Cardiac fibroblast (primary cell): ENCODE results near the gene STXBP5L.
A peak's percentile ranks its signal among the peaks of the same experiment; 100 is the strongest.

ENCODE experiments used
- DNase-seq, 2 donors: peaks; one replicate each; pipeline versions ENCODE4 v3.0.0 to v3.0.0-alpha.2; 2010; ENCODE audit warnings: low read depth in 2 of 2
- H3K4me3 ChIP-seq, 2 donors: replicated peaks in 1 of 2; 1 replicate in 1 of 2; 2 replicates in 1 of 2; pipeline ENCODE4 v1.5.1; 2011; ENCODE audit warnings: low read depth in 2 of 2, low read length in 2 of 2, mild to moderate bottlenecking in 2 of 2, moderate library complexity in 1 of 2
- TF ChIP-seq, protein P1 (sequence below): IDR thresholded peaks from one replicate; pipeline ENCODE4 v1.5.1; 2011; ENCODE audit warnings: low read depth, mild to moderate bottlenecking, low read length, inconsistent platforms

Gene STXBP5L

DNA sequence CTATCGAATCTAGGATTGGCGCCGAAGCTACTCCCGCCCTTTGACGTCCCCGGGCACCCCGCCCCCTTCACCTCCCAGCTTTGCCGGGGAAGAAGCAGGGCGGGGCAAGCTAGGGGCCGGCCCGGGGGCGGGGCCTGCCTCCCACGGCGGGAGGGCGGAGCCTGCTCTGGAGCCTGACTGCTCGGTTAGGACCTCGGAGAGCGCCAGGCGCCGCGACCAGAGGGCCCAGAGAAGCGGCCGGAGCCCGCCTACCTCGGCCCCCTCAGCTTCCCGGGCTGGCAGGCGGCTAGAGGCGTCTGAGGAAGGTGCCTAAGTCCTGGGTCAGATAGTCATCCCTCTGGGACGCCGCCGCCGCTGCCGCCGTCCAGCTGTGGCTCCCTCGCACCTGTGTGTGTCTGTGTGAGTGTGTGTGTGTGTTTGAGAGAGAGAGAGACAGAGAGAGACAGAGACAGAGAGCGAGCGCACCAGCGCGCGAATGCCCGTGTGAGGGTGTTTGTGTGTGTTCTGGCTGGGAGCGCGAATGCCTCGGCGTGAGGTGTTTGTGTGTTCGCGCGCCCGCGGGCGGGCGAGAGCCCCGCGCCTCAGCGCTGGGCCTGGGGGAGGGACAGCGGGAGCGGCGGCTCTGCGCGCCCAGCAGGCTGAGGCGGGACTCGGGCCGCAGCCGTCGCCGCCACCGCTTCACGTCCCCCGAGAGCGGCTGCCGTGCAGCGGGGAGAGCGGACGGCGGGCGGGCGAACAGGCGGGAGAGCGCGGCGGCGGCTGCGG is at the start of gene STXBP5L:
TSS of gene STXBP5L (plus strand) at position 176 of the 765 bp plus-strand sequence. CDS start 1,374 bp downstream, outside the sequence.
- DNase-seq: peak; percentile 75 to 83
- TF ChIP-seq, protein P1, sequence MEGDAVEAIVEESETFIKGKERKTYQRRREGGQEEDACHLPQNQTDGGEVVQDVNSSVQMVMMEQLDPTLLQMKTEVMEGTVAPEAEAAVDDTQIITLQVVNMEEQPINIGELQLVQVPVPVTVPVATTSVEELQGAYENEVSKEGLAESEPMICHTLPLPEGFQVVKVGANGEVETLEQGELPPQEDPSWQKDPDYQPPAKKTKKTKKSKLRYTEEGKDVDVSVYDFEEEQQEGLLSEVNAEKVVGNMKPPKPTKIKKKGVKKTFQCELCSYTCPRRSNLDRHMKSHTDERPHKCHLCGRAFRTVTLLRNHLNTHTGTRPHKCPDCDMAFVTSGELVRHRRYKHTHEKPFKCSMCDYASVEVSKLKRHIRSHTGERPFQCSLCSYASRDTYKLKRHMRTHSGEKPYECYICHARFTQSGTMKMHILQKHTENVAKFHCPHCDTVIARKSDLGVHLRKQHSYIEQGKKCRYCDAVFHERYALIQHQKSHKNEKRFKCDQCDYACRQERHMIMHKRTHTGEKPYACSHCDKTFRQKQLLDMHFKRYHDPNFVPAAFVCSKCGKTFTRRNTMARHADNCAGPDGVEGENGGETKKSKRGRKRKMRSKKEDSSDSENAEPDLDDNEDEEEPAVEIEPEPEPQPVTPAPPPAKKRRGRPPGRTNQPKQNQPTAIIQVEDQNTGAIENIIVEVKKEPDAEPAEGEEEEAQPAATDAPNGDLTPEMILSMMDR: no peak
- H3K4me3 ChIP-seq: peak within 1 kb of the TSS; percentile 48 to 50

DNA sequence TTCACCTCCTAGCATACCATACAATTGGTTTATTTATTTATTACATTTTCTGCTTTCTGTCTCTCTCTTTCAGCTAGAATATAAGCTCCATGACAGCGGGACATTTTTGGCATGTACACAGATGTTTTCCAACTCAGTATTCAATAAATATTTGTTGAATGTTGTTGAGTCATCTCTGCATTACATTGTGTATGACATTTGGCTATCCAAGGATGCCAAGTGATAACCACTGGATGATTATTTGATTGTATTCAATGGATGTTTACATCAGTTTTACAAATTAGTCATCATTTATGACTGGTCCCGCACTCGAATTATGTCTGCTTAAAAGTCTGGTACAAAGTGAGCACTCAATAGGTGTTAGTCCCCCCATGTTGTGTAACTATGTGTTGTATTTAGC is 49.5 kb upstream of the STXBP5L start:
- no peak overlapping the region for H3K4me3 ChIP-seq
- DNase-seq: peak; percentile 30 to 66
- TF ChIP-seq, protein P1: no peak

DNA sequence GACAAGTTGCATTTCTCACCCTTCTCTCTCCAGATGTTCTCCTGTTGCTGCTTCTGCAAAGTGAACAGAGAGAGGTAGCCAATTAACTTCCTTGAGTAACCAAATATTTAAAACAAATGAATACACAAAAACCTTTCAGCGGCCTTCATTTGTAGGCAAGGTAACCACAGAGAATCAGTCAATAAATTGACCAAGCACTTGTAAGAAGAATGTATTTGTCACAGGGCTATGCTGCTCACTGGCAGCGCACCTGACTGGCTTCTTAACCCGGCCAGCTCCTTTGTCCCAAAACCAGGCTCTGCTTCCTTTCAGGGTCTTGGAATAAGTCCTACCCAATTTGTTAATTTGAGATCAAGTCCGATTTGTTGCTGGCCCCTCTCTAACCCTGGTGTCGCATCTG is 43.5 kb upstream of the STXBP5L start:
- no peak overlapping the region for H3K4me3 ChIP-seq
- TF ChIP-seq, protein P1: no peak
- no peak for DNase-seq

DNA sequence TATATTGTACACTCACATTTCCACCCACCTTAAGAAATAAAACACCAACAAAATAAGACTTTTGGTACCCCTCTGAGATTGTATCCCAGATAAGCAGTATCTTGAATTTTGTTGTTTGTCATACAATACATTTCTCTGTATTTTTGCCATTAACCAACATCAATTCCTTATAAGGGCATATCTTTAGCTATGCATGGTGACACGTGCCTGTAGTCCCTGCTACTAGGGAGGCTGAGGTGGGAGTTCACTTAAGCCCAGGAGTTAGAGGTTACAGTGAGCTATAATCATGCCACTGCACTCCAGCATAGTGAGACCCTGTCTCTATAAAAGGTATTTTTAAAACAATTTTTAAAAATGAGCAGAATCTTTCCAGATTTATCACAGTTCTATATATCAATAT is 32.5 kb upstream of the STXBP5L start:
- DNase-seq: peak; percentile 15 to 17
- H3K4me3 ChIP-seq: no peak overlapping the region
- TF ChIP-seq, protein P1: no peak

DNA sequence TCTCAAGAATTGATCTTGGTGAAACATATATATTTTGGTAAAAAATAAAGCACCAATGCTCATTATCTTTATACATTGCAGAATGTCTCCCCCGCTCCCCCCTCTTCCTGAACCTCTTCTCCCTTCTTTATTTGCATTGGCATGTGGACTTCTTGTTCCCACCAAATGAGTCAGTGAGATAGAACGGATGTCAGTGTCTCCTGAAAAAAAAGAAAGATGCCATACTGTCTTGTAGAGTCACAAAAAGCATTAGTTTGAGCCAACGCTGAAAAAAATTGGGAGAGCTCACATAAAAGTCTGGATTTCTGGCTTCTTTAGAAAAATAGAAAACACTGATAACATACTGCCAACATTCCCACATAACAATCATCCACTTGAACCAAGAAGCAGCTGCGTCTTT is 32.0 kb upstream of the STXBP5L start:
- no peak overlapping the region for H3K4me3 ChIP-seq
- TF ChIP-seq, protein P1: no peak
- peak; percentile 73 to 76 for DNase-seq

DNA sequence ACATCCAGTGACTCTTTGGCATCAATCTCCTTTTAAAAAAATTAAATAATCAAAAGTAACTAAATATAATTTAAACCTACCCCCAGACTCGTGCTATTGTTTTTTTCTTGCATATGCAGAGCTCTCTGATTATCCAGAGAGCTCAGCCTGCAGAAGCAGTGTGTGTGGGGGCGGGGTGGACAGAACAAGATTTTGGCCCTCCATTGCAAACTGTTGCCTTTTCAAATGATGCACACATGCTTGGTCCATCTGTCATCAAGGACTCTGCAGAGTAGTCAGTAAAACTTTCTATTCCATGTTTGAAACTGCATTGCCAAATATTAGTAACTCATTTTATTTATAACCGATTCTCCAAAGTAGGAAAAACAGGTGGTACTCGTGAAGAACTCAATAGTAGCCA is 28.6 kb upstream of the STXBP5L start:
- TF ChIP-seq, protein P1: no peak

More for the DNA sequence above, 28.6 kb upstream of the STXBP5L start:
- no peak for DNase-seq
- H3K4me3 ChIP-seq: no peak overlapping the region
